Nephron (organoid): Measurements from ENCODE around the gene LOXHD1.

ENCODE experiments used
- H3K27ac Mint-ChIP-seq, 3 experiments: 2 replicates each; pipeline ENCODE4 v1.8.0; 2020; ENCODE audit warnings: mixed read lengths in 3 of 3, mild to moderate bottlenecking in 2 of 3, moderate library complexity in 1 of 3
- H3K27me3 Mint-ChIP-seq: 2 replicates; pipeline ENCODE4 v1.8.0; 2021; ENCODE audit warnings: low read depth, mild to moderate bottlenecking, moderate library complexity, mixed read lengths
- H3K36me3 Mint-ChIP-seq: 2 replicates; pipeline ENCODE4 v1.8.0; 2020; ENCODE audit warnings: low read depth, mixed read lengths
- H3K4me1 Mint-ChIP-seq: 2 replicates; pipeline ENCODE4 v1.8.0; 2020; ENCODE audit warnings: mixed read lengths
- H3K4me3 Mint-ChIP-seq, 3 experiments: 2 replicates each; pipeline ENCODE4 v1.8.0; 2020; ENCODE audit warnings: mild to moderate bottlenecking in 3 of 3, mixed read lengths in 3 of 3, moderate library complexity in 2 of 3
- H3K9me3 Mint-ChIP-seq: 2 replicates; pipeline ENCODE4 v1.8.0; 2020; ENCODE audit warnings: mixed read lengths
- CTCF ChIP-seq, 3 experiments: fragments of 200-600 bp; sonication (generic); IDR thresholded peaks; one replicate each; pipeline ENCODE4 v1.5.0; 2021; ENCODE audit warnings: antibody characterized with exemption in 3 of 3; ENCODE audit not compliant: unreplicated experiment in 3 of 3

The LOXHD1 gene

GRCh38 chr18:46623541-46623940 is 33.5 kb downstream of the LOXHD1 start:
- H3K27ac Mint-ChIP-seq: no peak overlapping the region
- TF ChIP-seq CTCF (IDR thresholded peaks at IDR 0.05; ENCODE audit: unreplicated experiment in 3 of 3): no peak
- H3K4me3 Mint-ChIP-seq: no peak overlapping the region
- no peaks in the 10 kb centered on the region for H3K9me3 Mint-ChIP-seq
- no peaks in the 10 kb centered on the region for H3K36me3 Mint-ChIP-seq
- peaks cover 57% of the 10 kb centered on the region for H3K27me3 Mint-ChIP-seq
- no peaks in the 10 kb centered on the region for H3K4me1 Mint-ChIP-seq

DNA sequence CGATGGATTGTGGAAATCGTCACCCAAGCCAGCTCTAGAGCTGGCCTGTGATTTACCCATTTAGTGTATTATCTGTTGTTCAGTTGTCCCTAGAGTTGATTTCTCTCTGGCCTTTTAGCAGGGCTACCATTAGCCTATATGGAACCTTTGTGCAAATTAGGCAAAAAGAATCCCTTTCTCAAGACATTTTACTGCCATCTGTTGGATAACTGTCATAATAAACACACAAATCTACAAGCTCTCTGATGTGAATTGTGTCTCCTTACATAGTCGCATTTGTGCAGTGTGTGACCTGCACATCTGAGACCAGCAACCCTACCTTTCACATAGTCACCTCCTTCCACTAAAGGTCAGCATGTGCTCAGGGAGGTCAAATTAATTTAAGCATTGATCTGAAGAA is 34.0 kb downstream of the LOXHD1 start:
- H3K36me3 Mint-ChIP-seq: no peaks in the 10 kb centered on the region
- no peak overlapping the region for H3K27ac Mint-ChIP-seq
- peaks cover 51% of the 10 kb centered on the region for H3K27me3 Mint-ChIP-seq
- H3K9me3 Mint-ChIP-seq: no peaks in the 10 kb centered on the region
- peak; percentile 20 to 40 (median 30) for TF ChIP-seq CTCF (IDR thresholded peaks at IDR 0.05; ENCODE audit: unreplicated experiment in 3 of 3)
- no peaks in the 10 kb centered on the region for H3K4me1 Mint-ChIP-seq
- no peak overlapping the region for H3K4me3 Mint-ChIP-seq

DNA sequence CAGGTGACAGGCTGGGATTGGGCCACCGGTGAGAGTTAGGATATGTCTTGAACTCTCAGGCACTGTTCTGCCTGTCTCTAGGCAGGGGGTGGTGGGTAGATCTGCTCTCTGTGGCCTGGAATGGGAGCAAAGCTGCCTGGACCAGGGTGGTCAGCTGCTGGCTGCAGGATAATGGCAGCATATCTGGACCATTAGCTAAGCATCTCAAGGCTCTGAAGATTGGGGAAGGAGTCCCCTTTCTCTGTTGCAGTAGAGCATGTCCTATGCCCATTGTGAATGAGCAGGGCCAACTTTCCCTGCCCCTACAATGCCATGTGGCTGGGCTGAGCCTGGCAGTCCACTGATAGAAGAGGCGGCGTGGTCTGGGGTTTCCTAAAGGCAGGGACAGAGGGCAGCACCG is 34.6 kb downstream of the LOXHD1 start:
- no peaks in the 10 kb centered on the region for H3K36me3 Mint-ChIP-seq
- peaks cover 46% of the 10 kb centered on the region for H3K27me3 Mint-ChIP-seq
- no peaks in the 10 kb centered on the region for H3K9me3 Mint-ChIP-seq
- no peak for TF ChIP-seq CTCF (IDR thresholded peaks at IDR 0.05; ENCODE audit: unreplicated experiment in 3 of 3)
- H3K4me3 Mint-ChIP-seq: no peak overlapping the region
- no peak overlapping the region for H3K27ac Mint-ChIP-seq
- H3K4me1 Mint-ChIP-seq: no peaks in the 10 kb centered on the region

DNA sequence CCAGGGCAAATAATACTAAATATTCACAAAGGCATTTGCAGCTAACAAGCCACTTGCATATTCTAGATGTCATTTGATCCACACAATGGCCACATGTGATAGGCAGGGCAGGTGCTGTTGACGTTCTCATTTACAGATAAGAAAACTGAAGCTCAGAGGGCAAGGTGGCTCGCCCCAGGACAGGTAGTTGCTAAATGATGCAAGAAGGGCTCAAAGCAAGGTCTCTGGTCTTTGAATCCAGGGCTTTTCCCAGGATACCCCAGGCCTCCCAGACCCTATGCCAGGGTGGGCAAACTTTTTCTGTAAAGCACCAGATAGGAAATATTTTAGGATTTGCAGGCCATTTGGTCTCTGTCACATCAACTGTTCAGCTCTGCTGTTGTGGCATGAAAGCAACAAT is 35.1 kb downstream of the LOXHD1 start:
- Mint-ChIP-seq H3K9me3 (no peaks in the 10 kb centered on the region), H3K4me1 (no peaks in the 10 kb centered on the region), H3K27ac (no peak overlapping the region), H3K36me3 (no peaks in the 10 kb centered on the region), H3K4me3 (no peak overlapping the region), H3K27me3 (peaks cover 40% of the 10 kb centered on the region)
- no peak for TF ChIP-seq CTCF (IDR thresholded peaks at IDR 0.05; ENCODE audit: unreplicated experiment in 3 of 3)

- TF ChIP-seq CTCF (IDR thresholded peaks at IDR 0.05; ENCODE audit: unreplicated experiment in 3 of 3): no peak
- peaks cover 42% of the 10 kb centered on the region for H3K27me3 Mint-ChIP-seq
- peaks cover 3% of the 10 kb centered on the region for H3K9me3 Mint-ChIP-seq
- no peaks in the 10 kb centered on the region for H3K36me3 Mint-ChIP-seq
- H3K4me1 Mint-ChIP-seq: no peaks in the 10 kb centered on the region
- no peak overlapping the region for H3K27ac Mint-ChIP-seq
- H3K4me3 Mint-ChIP-seq: no peak overlapping the region
Measured at GRCh38 chr18:46621111-46621766, 35.8 kb downstream of the LOXHD1 start.

DNA sequence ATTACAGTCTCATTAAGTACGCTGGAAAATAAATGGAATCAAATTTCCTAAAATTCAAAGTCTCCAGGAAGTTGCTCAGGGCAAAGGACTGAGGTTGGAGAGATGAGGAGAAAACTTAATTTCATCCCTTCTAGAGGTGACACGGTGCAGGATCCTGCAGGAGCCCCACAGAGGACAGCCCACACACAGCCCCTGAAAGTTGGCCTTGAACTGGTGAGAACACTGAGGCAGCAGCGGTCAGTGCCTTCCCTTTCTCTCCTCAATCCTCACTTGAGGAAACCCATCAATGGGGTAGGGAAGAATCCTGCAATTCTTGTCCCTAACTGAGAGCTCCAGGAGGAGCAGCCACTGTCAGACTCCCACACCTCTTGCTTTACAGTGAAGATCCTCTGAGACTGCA is 37.5 kb downstream of the LOXHD1 start:
- Mint-ChIP-seq H3K4me1 (no peaks in the 10 kb centered on the region), H3K27me3 (peaks cover 36% of the 10 kb centered on the region), H3K27ac (no peak overlapping the region), H3K36me3 (no peaks in the 10 kb centered on the region), H3K9me3 (peaks cover 8% of the 10 kb centered on the region), H3K4me3 (no peak overlapping the region)
- TF ChIP-seq CTCF (IDR thresholded peaks at IDR 0.05; ENCODE audit: unreplicated experiment in 3 of 3): no peak
